ENCODE data around the gene ZNF226.
"Not testable (repeated sequence)": the region's sequence is repeated elsewhere in the genome, so short reads cannot be mapped to it uniquely, and the experiment has no call there.

Gene ZNF226

GRCh38 chr19:44212866-44213346 is 48.0 kb downstream of the ZNF226 start:
- no peak for FAIRE-seq

- not testable (repeated sequence) for FAIRE-seq
Measured at GRCh38 chr19:44219926-44220325, 55.0 kb downstream of the ZNF226 start.

GRCh38 chr19:44220761-44221160 is 55.9 kb downstream of the ZNF226 start:
- FAIRE-seq, result not testable (repeated sequence)

- not testable (repeated sequence) for FAIRE-seq
Measured at GRCh38 chr19:44221291-44221690, 56.4 kb downstream of the ZNF226 start.

Data from islet of Langerhans (tissue), 1 donor.